Gastrocnemius medialis (tissue), 4 donors: ENCODE measurements around the gene TREML1. TPM values are rescaled to one million over a fixed set of nuclear protein-coding genes. Genes with fewer than 3 reads are reported as not detected.
"Not testable (repeated sequence)": the region's sequence is repeated elsewhere in the genome, so short reads cannot be mapped to it uniquely, and the experiment has no call there.

Experiments used
- ATAC-seq, 2 donors: fragments of 150-250 bp; one replicate each; pipeline ENCODE4 v1.9.1; 2016
- DNase-seq, 2 donors: peaks; one replicate each; pipeline ENCODE4 v3.0.0-alpha.2; 2019
- H3K27ac ChIP-seq, 4 donors: fragments of 200-600 bp; sonication (generic); 1 replicate in 1 of 4; 2 replicates in 3 of 4; pipeline ENCODE4 v1.5.1; 2016 to 2018; ENCODE audit warnings: mild to moderate bottlenecking in 2 of 4, moderate library complexity in 1 of 4
- H3K27me3 ChIP-seq, 3 donors: fragments of 200-600 bp; sonication (generic) in 2 of 3; 1 replicate in 1 of 3; 2 replicates in 2 of 3; pipeline versions ENCODE4 v1.5.1 to v1.6.0; 2016 to 2019; ENCODE audit warnings: mild to moderate bottlenecking in 1 of 3, moderate library complexity in 1 of 3
- H3K36me3 ChIP-seq, 2 donors: fragments of 200-600 bp; sonication (generic) in 1 of 2; one replicate each; pipeline ENCODE4 v1.5.1; 2017 to 2018
- H3K4me1 ChIP-seq, 2 donors: fragments of 200-600 bp; sonication (generic) in 1 of 2; one replicate each; pipeline ENCODE4 v1.5.1; 2016 to 2017; ENCODE audit warnings: mild to moderate bottlenecking in 2 of 2
- H3K4me3 ChIP-seq, 4 donors: fragments of 200-600 bp; sonication (generic) in 3 of 4; 1 replicate in 1 of 4; 2 replicates in 3 of 4; pipeline ENCODE4 v1.5.1; 2016 to 2019; ENCODE audit warnings: mild to moderate bottlenecking in 2 of 4
- H3K9me3 ChIP-seq, 3 donors: fragments of 200-600 bp; sonication (generic) in 2 of 3; 1 replicate in 1 of 3; 2 replicates in 2 of 3; pipeline ENCODE4 v1.5.1; 2016 to 2019
- CTCF ChIP-seq, 5 experiments: fragments of 450-650 bp in 3 of 5; fragments of 200-600 bp in 2 of 5; sonication (generic) in 2 of 5; IDR thresholded peaks in 4 of 5; conservative IDR thresholded peaks in 1 of 5; 1 replicate in 4 of 5; 2 replicates in 1 of 5; pipeline ENCODE4 v1.5.1; 2016 to 2019; ENCODE audit warnings: antibody characterized with exemption in 5 of 5, mild to moderate bottlenecking in 3 of 5, moderate library complexity in 3 of 5
- POLR2A ChIP-seq, 2 donors: fragments of 450-650 bp; IDR thresholded peaks; one replicate each; pipeline ENCODE4 v1.6.1; 2017; ENCODE audit warnings: antibody characterized with exemption in 2 of 2, mild to moderate bottlenecking in 2 of 2, moderate library complexity in 2 of 2
- in situ Hi-C, 4 donors: fragments of 200-750 bp; cut with MboI; loops; one replicate each; pipeline versions ENCODE4 v1.15.0 to v1.8.0; 2017; ENCODE audit warnings: low sequenced_read_pairs in 4 of 4
- intact Hi-C: fragments of 100-400 bp; cut with DNase I; formaldehyde crosslinking; loops from one replicate; pipeline ENCODE4 v1.15.1; 2023; ENCODE audit warnings: low total_unique reads
- total RNA-seq, 4 donors: library from RNA; depleted of rRNA; stranded (reverse); fragments of >200 nt; gene quantifications; one replicate each; pipeline versions ENCODE4 v1.1.0 to v1.2.3, GENCODE V29; 2016

The TREML1 gene
- total RNA-seq, 4 donors from 2014 or later, result not detected

- in situ Hi-C loops (no loop called here), intact Hi-C loops (no loop called here)
- TF ChIP-seq CTCF (IDR thresholded peaks at IDR 0.05 in 4 of 5, conservative IDR thresholded peaks at IDR 0.05 in 1 of 5) (no peak), POLR2A (IDR thresholded peaks at IDR 0.05) (no peak)
- Histone ChIP-seq H3K4me3 (no peak overlapping the region), H3K4me1 (no peaks in the 10 kb centered on the region), H3K9me3 (no peaks in the 10 kb centered on the region), H3K36me3 (peaks cover 0 to 4% of the 10 kb centered on the region in 2 donors), H3K27me3 (no peaks in the 10 kb centered on the region), H3K27ac (no peak overlapping the region)
- ATAC-seq (no peak), DNase-seq (no peak)
Observed at GRCh38 chr6:41119508-41119907, 34.6 kb downstream of the TREML1 start.

GRCh38 chr6:41115027-41115426 is 39.1 kb downstream of the TREML1 start:
- H3K9me3 ChIP-seq, ATAC-seq, H3K27ac ChIP-seq, H3K36me3 ChIP-seq, H3K27me3 ChIP-seq, in situ Hi-C loops, H3K4me1 ChIP-seq, H3K4me3 ChIP-seq, intact Hi-C loops, DNase-seq: not testable (repeated sequence)

DNA sequence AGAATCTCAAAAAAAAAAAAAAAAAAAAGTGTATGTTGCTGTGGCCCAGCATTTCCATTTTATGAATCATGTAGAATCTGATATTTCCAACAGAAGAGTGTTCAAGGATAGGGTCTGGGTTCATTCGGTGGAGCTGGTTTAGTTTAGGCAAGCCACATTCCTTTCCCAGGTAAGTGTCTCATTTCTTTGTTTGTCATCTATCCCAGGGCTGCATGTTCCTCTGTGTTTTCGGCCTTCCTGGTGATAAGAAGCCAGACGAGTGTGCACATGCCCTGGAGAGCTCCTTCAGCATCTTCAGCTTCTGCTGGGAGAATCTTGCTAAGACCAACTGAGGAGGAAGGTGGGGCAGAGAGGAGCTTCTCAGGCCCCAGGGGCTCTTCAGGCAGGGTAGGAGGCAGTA is 43.1 kb downstream of the TREML1 start:
- Histone ChIP-seq H3K27me3 (no peaks in the 10 kb centered on the region), H3K4me1 (no peaks in the 10 kb centered on the region), H3K9me3 (no peaks in the 10 kb centered on the region), H3K27ac (no peak overlapping the region), H3K36me3 (no peaks in the 10 kb centered on the region), H3K4me3 (no peak overlapping the region)
- ATAC-seq, result no peak
- DNase-seq, result no peak
- in situ Hi-C loops, result no loop called here
- TF ChIP-seq POLR2A (IDR thresholded peaks at IDR 0.05) (no peak), CTCF (IDR thresholded peaks at IDR 0.05 in 4 of 5, conservative IDR thresholded peaks at IDR 0.05 in 1 of 5) (no peak)
- intact Hi-C loops, result no loop called here

- Histone ChIP-seq H3K4me3 (no peak overlapping the region), H3K4me1 (peaks cover under 1 to 6% of the 10 kb centered on the region in 2 donors), H3K27me3 (no peaks in the 10 kb centered on the region), H3K27ac (no peak overlapping the region), H3K36me3 (peaks cover 0 to 22% of the 10 kb centered on the region in 2 donors), H3K9me3 (no peaks in the 10 kb centered on the region)
- intact Hi-C loops, result no loop called here
- in situ Hi-C loops, result no loop called here
- no peak for ATAC-seq
- no peak for TF ChIP-seq CTCF (IDR thresholded peaks at IDR 0.05 in 4 of 5, conservative IDR thresholded peaks at IDR 0.05 in 1 of 5)
- DNase-seq, result no peak
Observed at GRCh38 chr6:41103847-41104246, 50.3 kb downstream of the TREML1 start.

- in situ Hi-C loops, result no loop called here
- intact Hi-C loops, result no loop called here
- ATAC-seq (no peak), DNase-seq (no peak)
- Histone ChIP-seq H3K9me3 (no peaks in the 10 kb centered on the region), H3K27ac (no peak overlapping the region), H3K4me3 (no peak overlapping the region), H3K36me3 (peaks cover 0 to 51% of the 10 kb centered on the region in 2 donors), H3K27me3 (no peaks in the 10 kb centered on the region), H3K4me1 (peaks cover 11 to 20% of the 10 kb centered on the region in 2 donors)
- no peak for TF ChIP-seq CTCF (IDR thresholded peaks at IDR 0.05 in 4 of 5, conservative IDR thresholded peaks at IDR 0.05 in 1 of 5)
- TF ChIP-seq POLR2A (IDR thresholded peaks at IDR 0.05), result no peak
Observed at GRCh38 chr6:41100871-41101287, 53.3 kb downstream of the TREML1 start.

Other genes with a start within 250 kb of the TREML1 start
- gene UNC5CL, start 115.1 kb downstream of the TREML1 start, total RNA-seq, result under 1 TPM; 0.20 to 0.52 (median 0.29) TPM
- gene TSPO2, start 111.9 kb downstream of the TREML1 start, total RNA-seq, result not detected
- 100 to 1,000 TPM in 2 of 4 donors, 10 to 100 TPM in 2; 93.9 to 315 (median 106) TPM for gene APOBEC2, start 101.1 kb downstream of the TREML1 start, total RNA-seq
- gene OARD1, start 82.0 kb downstream of the TREML1 start, total RNA-seq, result 10 to 100 TPM; 14.3 to 20.2 (median 15.1) TPM
- 10 to 100 TPM in 2 of 4 donors, 1 to 10 TPM in 2; 7.2 to 11.6 (median 9.7) TPM for gene NFYA, start 81.4 kb downstream of the TREML1 start, total RNA-seq
- under 1 TPM in 2 of 4 donors, not detected in 2; 0.46 to 0.53 TPM for gene TREM2, start 8.8 kb upstream of the TREML1 start, total RNA-seq
- under 1 TPM in 2 of 4 donors, not detected in 2; 0.09 to 0.10 TPM for gene TREML2, start 46.8 kb upstream of the TREML1 start, total RNA-seq
- not detected for gene TREML4, start 74.0 kb upstream of the TREML1 start, total RNA-seq
- 1 to 10 TPM in 1 of 4 donors, under 1 TPM in 1, not detected in 2; 0.95 to 2.6 TPM for gene TREM1, start 132.3 kb upstream of the TREML1 start, total RNA-seq
- gene NCR2, start 181.3 kb upstream of the TREML1 start, total RNA-seq, result not detected